GM21528 (cell line): ENCODE measurements around the gene SLC44A1.
A peak's percentile ranks its signal among the peaks of the same experiment; 100 is the strongest.

ENCODE experiments used
- ATAC-seq: cut with Tn5 transposase; IDR thresholded peaks from one replicate; pipeline ENCODE4 v1.9.1; 2021; ENCODE audit warnings: mild to moderate bottlenecking, moderate library complexity; ENCODE audit not compliant: unreplicated experiment, low FRiP score

Gene SLC44A1

GRCh38 chr9:105447814-105448812 lies 203.7 kb downstream of the SLC44A1 start, which contains the start of gene FSD1L:
Gene FSD1L, plus strand, starts transcription at chr9:105448034. Its CDS starts 187 bp downstream, at chr9:105448221.
- peak; percentile 95 for ATAC-seq

GRCh38 chr9:105449081-105449480 lies 204.6 kb downstream of the SLC44A1 start:
- ATAC-seq: no peak

GRCh38 chr9:105452185-105452584 lies 207.7 kb downstream of the SLC44A1 start:
- no peak for ATAC-seq

- ATAC-seq: no peak
Measured at GRCh38 chr9:105455836-105456475, 211.5 kb downstream of the SLC44A1 start.

- ATAC-seq: no peak
Measured at GRCh38 chr9:105457560-105458294, 213.3 kb downstream of the SLC44A1 start.

- no peak for ATAC-seq
Measured at GRCh38 chr9:105458404-105458803, 214.0 kb downstream of the SLC44A1 start.

- ATAC-seq: no peak
Measured at GRCh38 chr9:105459336-105459735, 214.9 kb downstream of the SLC44A1 start.

- ATAC-seq: no peak
Measured at GRCh38 chr9:105466898-105467455, 222.5 kb downstream of the SLC44A1 start.

- ATAC-seq: no peak
Measured at GRCh38 chr9:105468875-105469274, 224.4 kb downstream of the SLC44A1 start.

GRCh38 chr9:105473221-105473620 lies 228.8 kb downstream of the SLC44A1 start:
- no peak for ATAC-seq

- no peak for ATAC-seq
Measured at GRCh38 chr9:105475302-105475701, 230.9 kb downstream of the SLC44A1 start.

- ATAC-seq: no peak
Measured at GRCh38 chr9:105479846-105480245, 235.4 kb downstream of the SLC44A1 start.

- ATAC-seq: no peak
Measured at GRCh38 chr9:105483618-105484017, 239.2 kb downstream of the SLC44A1 start.

- no peak for ATAC-seq
Measured at GRCh38 chr9:105484226-105484625, 239.8 kb downstream of the SLC44A1 start.

- ATAC-seq: no peak
Measured at GRCh38 chr9:105485131-105485530, 240.7 kb downstream of the SLC44A1 start.
